Measurements from ENCODE around the gene LPCAT3.

Gene LPCAT3

GRCh38 chr12:7035463-7035862 is 17.2 kb upstream of the LPCAT3 start (continued):
- TF ChIP-seq ZNF10 (tag by site-specific recombination; IDR thresholded peaks at IDR 0.05), result no peak
- TF ChIP-seq ZNF354C (tag by site-specific recombination; IDR thresholded peaks at IDR 0.05; ENCODE audit: borderline replicate concordance, low read depth), result no peak
- no peak for TF ChIP-seq ZNF654 (tag by site-specific recombination; IDR thresholded peaks at IDR 0.05; ENCODE audit: low read depth)
- no peak for TF ChIP-seq ZNF558 (tag by site-specific recombination; IDR thresholded peaks at IDR 0.05)

- H3K4me1 ChIP-seq (ENCODE audit: control insufficient read depth, insufficient read depth, low read length), result no peaks in the 10 kb centered on the region
- ChIA-PET CTCF (no interaction called here), POLR2A (no interaction called here)
- no peaks in the 10 kb centered on the region for H3K9me3 ChIP-seq (ENCODE audit: control insufficient read depth, insufficient read depth, low read depth, low read length)
- no peak overlapping the region for H3K27ac ChIP-seq (ENCODE audit: extremely low read depth, low read depth, low read length)
- H3K36me3 ChIP-seq (ENCODE audit: control insufficient read depth in 2 of 2, insufficient read depth in 1 of 2, low read length in 2 of 2), result no peaks in the 10 kb centered on the region
- TF ChIP-seq ZNF248 (tag by site-specific recombination; IDR thresholded peaks at IDR 0.05) (no peak), SP3 (tag by site-specific recombination; IDR thresholded peaks at IDR 0.05) (no peak), ZNF394 (tag by site-specific recombination; IDR thresholded peaks at IDR 0.05; ENCODE audit: borderline replicate concordance) (no peak), ZNF629 (tag by site-specific recombination; IDR thresholded peaks at IDR 0.05) (no peak), ZNF677 (tag by site-specific recombination; IDR thresholded peaks at IDR 0.05) (no peak), ZNF24 (tag by site-specific recombination; IDR thresholded peaks at IDR 0.05) (no peak), ZNF280D (tag by site-specific recombination; IDR thresholded peaks at IDR 0.05) (no peak), ZNF596 (tag by site-specific recombination; IDR thresholded peaks at IDR 0.05) (no peak), EGR2 (tag by site-specific recombination; IDR thresholded peaks at IDR 0.05; ENCODE audit: low read depth) (no peak)
- TF ChIP-seq, protein P1, sequence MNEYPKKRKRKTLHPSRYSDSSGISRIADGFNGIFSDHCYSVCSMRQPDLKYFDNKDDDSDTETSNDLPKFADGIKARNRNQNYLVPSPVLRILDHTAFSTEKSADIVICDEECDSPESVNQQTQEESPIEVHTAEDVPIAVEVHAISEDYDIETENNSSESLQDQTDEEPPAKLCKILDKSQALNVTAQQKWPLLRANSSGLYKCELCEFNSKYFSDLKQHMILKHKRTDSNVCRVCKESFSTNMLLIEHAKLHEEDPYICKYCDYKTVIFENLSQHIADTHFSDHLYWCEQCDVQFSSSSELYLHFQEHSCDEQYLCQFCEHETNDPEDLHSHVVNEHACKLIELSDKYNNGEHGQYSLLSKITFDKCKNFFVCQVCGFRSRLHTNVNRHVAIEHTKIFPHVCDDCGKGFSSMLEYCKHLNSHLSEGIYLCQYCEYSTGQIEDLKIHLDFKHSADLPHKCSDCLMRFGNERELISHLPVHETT (tag by site-specific recombination; IDR thresholded peaks at IDR 0.05), result no peak
- no peak overlapping the region for H3K4me3 ChIP-seq (ENCODE audit: low read depth, low read length)
Measured at GRCh38 chr12:7034464-7034863, 16.2 kb upstream of the LPCAT3 start.

DNA sequence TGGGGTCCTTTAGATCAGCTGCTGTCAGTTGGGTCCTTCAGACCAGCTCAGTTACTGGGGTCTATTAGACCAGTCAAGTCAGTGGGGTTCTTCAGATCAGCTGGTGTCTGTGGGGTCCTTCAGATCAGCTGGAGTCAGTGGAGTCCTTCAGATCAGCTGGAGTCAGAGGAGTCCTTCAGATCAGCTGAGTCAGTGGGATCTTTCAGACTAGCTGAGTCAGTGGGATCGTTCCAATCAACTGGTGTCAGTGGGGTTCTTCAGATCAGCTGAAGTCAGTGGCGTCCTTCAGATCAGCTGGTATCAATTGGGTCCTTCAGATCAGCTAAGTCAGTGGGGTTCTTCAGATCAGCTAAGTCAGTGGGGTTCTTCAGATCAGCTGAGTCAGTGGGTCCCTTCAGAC is 14.7 kb upstream of the LPCAT3 start:
- no peak overlapping the region for H3K27ac ChIP-seq (ENCODE audit: extremely low read depth, low read depth, low read length)
- ChIA-PET CTCF (interaction anchor here (1.0 to 1.8 kb wide), 5 partner anchors 10 to 88 kb away, joined by 3 to 15 read pairs (median 3); no protein-coding TSS in a partner anchor), POLR2A (interaction anchor here (0.6 to 1.3 kb wide), 4 partner anchors 12 to 903 kb away, joined by 3 to 4 read pairs (median 3); partner anchors contain the start of gene LPCAT3)
- TF ChIP-seq SP2 (tag by site-specific recombination; IDR thresholded peaks at IDR 0.05), result no peak
- no peak for TF ChIP-seq TCF7L2 (IDR thresholded peaks at IDR 0.05; ENCODE audit: borderline replicate concordance, low read depth, low read length)
- no peak for TF ChIP-seq ZNF121 (tag by site-specific recombination; IDR thresholded peaks at IDR 0.05)
- no peak for TF ChIP-seq ZNF19 (tag by site-specific recombination; IDR thresholded peaks at IDR 0.05; ENCODE audit: low read depth)
- TF ChIP-seq, protein P2, sequence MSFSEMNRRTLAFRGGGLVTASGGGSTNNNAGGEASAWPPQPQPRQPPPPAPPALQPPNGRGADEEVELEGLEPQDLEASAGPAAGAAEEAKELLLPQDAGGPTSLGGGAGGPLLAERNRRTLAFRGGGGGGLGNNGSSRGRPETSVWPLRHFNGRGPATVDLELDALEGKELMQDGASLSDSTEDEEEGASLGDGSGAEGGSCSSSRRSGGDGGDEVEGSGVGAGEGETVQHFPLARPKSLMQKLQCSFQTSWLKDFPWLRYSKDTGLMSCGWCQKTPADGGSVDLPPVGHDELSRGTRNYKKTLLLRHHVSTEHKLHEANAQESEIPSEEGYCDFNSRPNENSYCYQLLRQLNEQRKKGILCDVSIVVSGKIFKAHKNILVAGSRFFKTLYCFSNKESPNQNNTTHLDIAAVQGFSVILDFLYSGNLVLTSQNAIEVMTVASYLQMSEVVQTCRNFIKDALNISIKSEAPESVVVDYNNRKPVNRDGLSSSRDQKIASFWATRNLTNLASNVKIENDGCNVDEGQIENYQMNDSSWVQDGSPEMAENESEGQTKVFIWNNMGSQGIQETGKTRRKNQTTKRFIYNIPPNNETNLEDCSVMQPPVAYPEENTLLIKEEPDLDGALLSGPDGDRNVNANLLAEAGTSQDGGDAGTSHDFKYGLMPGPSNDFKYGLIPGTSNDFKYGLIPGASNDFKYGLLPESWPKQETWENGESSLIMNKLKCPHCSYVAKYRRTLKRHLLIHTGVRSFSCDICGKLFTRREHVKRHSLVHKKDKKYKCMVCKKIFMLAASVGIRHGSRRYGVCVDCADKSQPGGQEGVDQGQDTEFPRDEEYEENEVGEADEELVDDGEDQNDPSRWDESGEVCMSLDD (tag by site-specific recombination; IDR thresholded peaks at IDR 0.05), result no peak
- no peak for TF ChIP-seq ZBTB20 (tag by site-specific recombination; IDR thresholded peaks at IDR 0.05)
- no peak for TF ChIP-seq REPIN1 (tag by site-specific recombination; IDR thresholded peaks at IDR 0.05; ENCODE audit: low read depth)
- TF ChIP-seq, protein P3, sequence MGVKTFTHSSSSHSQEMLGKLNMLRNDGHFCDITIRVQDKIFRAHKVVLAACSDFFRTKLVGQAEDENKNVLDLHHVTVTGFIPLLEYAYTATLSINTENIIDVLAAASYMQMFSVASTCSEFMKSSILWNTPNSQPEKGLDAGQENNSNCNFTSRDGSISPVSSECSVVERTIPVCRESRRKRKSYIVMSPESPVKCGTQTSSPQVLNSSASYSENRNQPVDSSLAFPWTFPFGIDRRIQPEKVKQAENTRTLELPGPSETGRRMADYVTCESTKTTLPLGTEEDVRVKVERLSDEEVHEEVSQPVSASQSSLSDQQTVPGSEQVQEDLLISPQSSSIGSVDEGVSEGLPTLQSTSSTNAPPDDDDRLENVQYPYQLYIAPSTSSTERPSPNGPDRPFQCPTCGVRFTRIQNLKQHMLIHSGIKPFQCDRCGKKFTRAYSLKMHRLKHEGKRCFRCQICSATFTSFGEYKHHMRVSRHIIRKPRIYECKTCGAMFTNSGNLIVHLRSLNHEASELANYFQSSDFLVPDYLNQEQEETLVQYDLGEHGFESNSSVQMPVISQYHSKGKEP (tag by site-specific recombination; IDR thresholded peaks at IDR 0.05), result no peak
- TF ChIP-seq, protein P4, sequence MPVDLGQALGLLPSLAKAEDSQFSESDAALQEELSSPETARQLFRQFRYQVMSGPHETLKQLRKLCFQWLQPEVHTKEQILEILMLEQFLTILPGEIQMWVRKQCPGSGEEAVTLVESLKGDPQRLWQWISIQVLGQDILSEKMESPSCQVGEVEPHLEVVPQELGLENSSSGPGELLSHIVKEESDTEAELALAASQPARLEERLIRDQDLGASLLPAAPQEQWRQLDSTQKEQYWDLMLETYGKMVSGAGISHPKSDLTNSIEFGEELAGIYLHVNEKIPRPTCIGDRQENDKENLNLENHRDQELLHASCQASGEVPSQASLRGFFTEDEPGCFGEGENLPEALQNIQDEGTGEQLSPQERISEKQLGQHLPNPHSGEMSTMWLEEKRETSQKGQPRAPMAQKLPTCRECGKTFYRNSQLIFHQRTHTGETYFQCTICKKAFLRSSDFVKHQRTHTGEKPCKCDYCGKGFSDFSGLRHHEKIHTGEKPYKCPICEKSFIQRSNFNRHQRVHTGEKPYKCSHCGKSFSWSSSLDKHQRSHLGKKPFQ (tag by site-specific recombination; IDR thresholded peaks at IDR 0.05), result no peak
- TF ChIP-seq ZNF140 (tag by site-specific recombination; IDR thresholded peaks at IDR 0.05), result no peak
- no peak for TF ChIP-seq TRIM28 (IDR thresholded peaks at IDR 0.05; ENCODE audit: borderline replicate concordance, low read length)

More for the DNA sequence above, 14.7 kb upstream of the LPCAT3 start:
- H3K4me1 ChIP-seq (ENCODE audit: control insufficient read depth, insufficient read depth, low read length), result no peaks in the 10 kb centered on the region
- no peak overlapping the region for H3K4me3 ChIP-seq (ENCODE audit: low read depth, low read length)
- H3K36me3 ChIP-seq (ENCODE audit: control insufficient read depth in 2 of 2, insufficient read depth in 1 of 2, low read length in 2 of 2), result no peaks in the 10 kb centered on the region
- no peaks in the 10 kb centered on the region for H3K9me3 ChIP-seq (ENCODE audit: control insufficient read depth, insufficient read depth, low read depth, low read length)

Data from HEK293 (cell line).